ENCODE data around the gene FOXO6. TPM values are rescaled to one million over a fixed set of nuclear protein-coding genes. Genes with fewer than 3 reads are reported as not detected.

Gene FOXO6
- total RNA-seq, 1 donor from 2014 or later = 2.8 TPM

- peaks cover 1% of the 10 kb centered on the region for H3K36me3 Mint-ChIP-seq (ENCODE audit: insufficient read depth)
- peaks cover 20% of the 10 kb centered on the region for H3K9me3 Mint-ChIP-seq (ENCODE audit: low read depth)
- H3K27me3 Mint-ChIP-seq = no peaks in the 10 kb centered on the region
- H3K27ac Mint-ChIP-seq = no peak overlapping the region
- no peak for DNase-seq (ENCODE audit: low spot score, unreplicated experiment)
- no peak for TF ChIP-seq CTCF (IDR thresholded peaks at IDR 0.05; ENCODE audit: unreplicated experiment)
- no peak overlapping the region for H3K4me3 Mint-ChIP-seq (ENCODE audit: low read depth)
- peaks cover 9% of the 10 kb centered on the region for H3K4me1 Mint-ChIP-seq (ENCODE audit: low read depth)
Measured at GRCh38 chr1:41338820-41339219, 22.4 kb upstream of the FOXO6 start.

GRCh38 chr1:41340655-41341364 lies 20.4 kb upstream of the FOXO6 start:
- no peak overlapping the region for H3K4me3 Mint-ChIP-seq (ENCODE audit: low read depth)
- H3K36me3 Mint-ChIP-seq (ENCODE audit: insufficient read depth) = peaks cover 1% of the 10 kb centered on the region
- peaks cover 9% of the 10 kb centered on the region for H3K4me1 Mint-ChIP-seq (ENCODE audit: low read depth)
- peaks cover 7% of the 10 kb centered on the region for H3K27me3 Mint-ChIP-seq
- H3K9me3 Mint-ChIP-seq (ENCODE audit: low read depth) = peaks cover 12% of the 10 kb centered on the region
- TF ChIP-seq CTCF (IDR thresholded peaks at IDR 0.05; ENCODE audit: unreplicated experiment) = no peak
- no peak for DNase-seq (ENCODE audit: low spot score, unreplicated experiment)
- H3K27ac Mint-ChIP-seq = no peak overlapping the region

GRCh38 chr1:41341365-41341683 lies 19.9 kb upstream of the FOXO6 start:
- Mint-ChIP-seq H3K27me3 (peaks cover 12% of the 10 kb centered on the region), H3K36me3 (ENCODE audit: insufficient read depth) (peaks cover 1% of the 10 kb centered on the region), H3K27ac (no peak overlapping the region), H3K4me1 (ENCODE audit: low read depth) (peaks cover 9% of the 10 kb centered on the region), H3K4me3 (ENCODE audit: low read depth) (no peak overlapping the region), H3K9me3 (ENCODE audit: low read depth) (peaks cover 12% of the 10 kb centered on the region)
- TF ChIP-seq CTCF (IDR thresholded peaks at IDR 0.05; ENCODE audit: unreplicated experiment) = no peak
- DNase-seq (ENCODE audit: low spot score, unreplicated experiment) = no peak

- Mint-ChIP-seq H3K27me3 (peaks cover 12% of the 10 kb centered on the region), H3K27ac (peak overlapping the region; percentile 48), H3K9me3 (ENCODE audit: low read depth) (peaks cover 12% of the 10 kb centered on the region), H3K36me3 (ENCODE audit: insufficient read depth) (peaks cover 1% of the 10 kb centered on the region), H3K4me3 (ENCODE audit: low read depth) (no peak overlapping the region), H3K4me1 (ENCODE audit: low read depth) (peaks cover 9% of the 10 kb centered on the region)
- DNase-seq (ENCODE audit: low spot score, unreplicated experiment) = no peak
- no peak for TF ChIP-seq CTCF (IDR thresholded peaks at IDR 0.05; ENCODE audit: unreplicated experiment)
Measured at GRCh38 chr1:41341772-41342562, 19.3 kb upstream of the FOXO6 start.

- no peak for DNase-seq (ENCODE audit: low spot score, unreplicated experiment)
- H3K36me3 Mint-ChIP-seq (ENCODE audit: insufficient read depth) = peaks cover 1% of the 10 kb centered on the region
- H3K4me3 Mint-ChIP-seq (ENCODE audit: low read depth) = no peak overlapping the region
- TF ChIP-seq CTCF (IDR thresholded peaks at IDR 0.05; ENCODE audit: unreplicated experiment) = no peak
- peaks cover 9% of the 10 kb centered on the region for H3K4me1 Mint-ChIP-seq (ENCODE audit: low read depth)
- H3K9me3 Mint-ChIP-seq (ENCODE audit: low read depth) = peaks cover 12% of the 10 kb centered on the region
- H3K27me3 Mint-ChIP-seq = peaks cover 12% of the 10 kb centered on the region
- no peak overlapping the region for H3K27ac Mint-ChIP-seq
Measured at GRCh38 chr1:41342774-41343355, 18.4 kb upstream of the FOXO6 start.

All from progenitor cell of endocrine pancreas (in vitro differentiated cells).